HEK293T (cell line): ENCODE measurements around the gene SLC34A1.

Experiments used
- CTCF ChIA-PET: fragments of 350-600 bp; formaldehyde crosslinking; extraction: SDS; loops from one replicate; lab custom pipeline; 2021; ENCODE audit warnings: antibody characterized with exemption, inconsistent platforms; lab: Yijun Ruan, JAX
- POLR2A ChIA-PET: fragments of 350-600 bp; formaldehyde crosslinking; extraction: SDS; loops from one replicate; lab custom pipeline; 2020; ENCODE audit warnings: antibody characterized with exemption, inconsistent platforms; lab: Yijun Ruan, JAX
- DNase-seq: peaks from one replicate; pipeline ENCODE4 v3.0.0; 2012; ENCODE audit warnings: mixed read lengths; ENCODE audit errors: extremely low spot score
- ARNT ChIP-seq: fragments of 450-650 bp; IDR thresholded peaks from 2 replicates; pipeline ENCODE4 v1.6.1; 2017; ENCODE audit warnings: mild to moderate bottlenecking
- BHLHE40 ChIP-seq: fragments of 450-650 bp; IDR thresholded peaks from 2 replicates; pipeline ENCODE4 v1.6.1; 2016; ENCODE audit warnings: mild to moderate bottlenecking, moderate library complexity, borderline replicate concordance
- CTBP1 ChIP-seq: fragments of 450-650 bp; IDR thresholded peaks from 2 replicates; pipeline ENCODE4 v1.6.1; 2016; ENCODE audit warnings: borderline replicate concordance
- ELF4 ChIP-seq: fragments of 450-650 bp; IDR thresholded peaks from 2 replicates; pipeline ENCODE4 v1.6.1; 2017; ENCODE audit warnings: antibody characterized with exemption
- FOXA1 ChIP-seq: fragments of 450-650 bp; IDR thresholded peaks from 2 replicates; pipeline ENCODE4 v1.6.1; 2016; ENCODE audit warnings: mild to moderate bottlenecking
- FOXK2 ChIP-seq: fragments of 450-650 bp; IDR thresholded peaks from 2 replicates; pipeline ENCODE4 v1.6.1; 2016; ENCODE audit warnings: mild to moderate bottlenecking
- FOXM1 ChIP-seq: fragments of 450-650 bp; IDR thresholded peaks from 2 replicates; pipeline ENCODE4 v1.6.1; 2017; ENCODE audit warnings: mild to moderate bottlenecking, borderline replicate concordance
- HDGF ChIP-seq: fragments of 450-650 bp; IDR thresholded peaks from 2 replicates; pipeline ENCODE4 v1.6.1; 2017; ENCODE audit warnings: antibody characterized with exemption, borderline replicate concordance
- L3MBTL2 ChIP-seq: fragments of 450-650 bp; conservative IDR thresholded peaks from 2 replicates; pipeline ENCODE4 v1.6.1; 2016; ENCODE audit warnings: mild to moderate bottlenecking
- LEF1 ChIP-seq: fragments of 450-650 bp; IDR thresholded peaks from 2 replicates; pipeline ENCODE4 v1.6.1; 2017; ENCODE audit warnings: mild to moderate bottlenecking, borderline replicate concordance
- NFRKB ChIP-seq: fragments of 450-650 bp; IDR thresholded peaks from 2 replicates; pipeline ENCODE4 v1.6.1; 2016; ENCODE audit warnings: mild to moderate bottlenecking, moderate library complexity
- SP1 ChIP-seq: fragments of 450-650 bp; IDR thresholded peaks from 2 replicates; pipeline ENCODE4 v1.6.1; 2017
- SUZ12 ChIP-seq: fragments of 450-650 bp; IDR thresholded peaks from 2 replicates; pipeline ENCODE4 v1.6.1; 2016; ENCODE audit warnings: mild to moderate bottlenecking
- TARDBP ChIP-seq: fragments of 450-650 bp; IDR thresholded peaks from 2 replicates; pipeline ENCODE4 v1.6.1; 2016
- ZNF384 ChIP-seq: fragments of 450-650 bp; IDR thresholded peaks from 2 replicates; pipeline ENCODE4 v1.6.1; 2016
- TF ChIP-seq, protein P1 (sequence below): fragments of 450-650 bp; IDR thresholded peaks from 2 replicates; pipeline ENCODE4 v1.6.1; 2016

Gene SLC34A1

GRCh38 chr5:177369645-177370440, 14.4 kb upstream of the SLC34A1 start:
- ChIA-PET POLR2A (interaction anchor here (0.8 to 4.8 kb wide), 9 partner anchors 13 to 126 kb away, joined by 3 to 22 read pairs (median 4); partner anchors contain the start of genes LMAN2 and MXD3), CTCF (interaction anchor here (0.6 to 3.9 kb wide), 24 partner anchors 8 to 581 kb away, joined by 3 to 23 read pairs (median 4); partner anchors contain the start of genes GRK6 and RGS14)
- no peak for TF ChIP-seq BHLHE40
- TF ChIP-seq FOXM1: no peak
- TF ChIP-seq LEF1: no peak
- TF ChIP-seq SP1: no peak
- no peak for TF ChIP-seq FOXK2
- no peak for TF ChIP-seq HDGF
- TF ChIP-seq SUZ12: no peak
- no peak for TF ChIP-seq TARDBP
- TF ChIP-seq ZNF384: no peak
- TF ChIP-seq NFRKB: no peak
- TF ChIP-seq ELF4: no peak
- TF ChIP-seq, protein P1, sequence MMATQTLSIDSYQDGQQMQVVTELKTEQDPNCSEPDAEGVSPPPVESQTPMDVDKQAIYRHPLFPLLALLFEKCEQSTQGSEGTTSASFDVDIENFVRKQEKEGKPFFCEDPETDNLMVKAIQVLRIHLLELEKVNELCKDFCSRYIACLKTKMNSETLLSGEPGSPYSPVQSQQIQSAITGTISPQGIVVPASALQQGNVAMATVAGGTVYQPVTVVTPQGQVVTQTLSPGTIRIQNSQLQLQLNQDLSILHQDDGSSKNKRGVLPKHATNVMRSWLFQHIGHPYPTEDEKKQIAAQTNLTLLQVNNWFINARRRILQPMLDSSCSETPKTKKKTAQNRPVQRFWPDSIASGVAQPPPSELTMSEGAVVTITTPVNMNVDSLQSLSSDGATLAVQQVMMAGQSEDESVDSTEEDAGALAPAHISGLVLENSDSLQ: no peak
- no peak for DNase-seq

- DNase-seq: peak; percentile 97
- TF ChIP-seq SUZ12 (no peak), L3MBTL2 (peak; percentile 82)
- ChIA-PET POLR2A (interaction anchor here (0.7 to 4.8 kb wide), 10 partner anchors 12 to 137 kb away, joined by 3 to 22 read pairs (median 4); partner anchors contain the start of gene LMAN2), CTCF (interaction anchor here (0.6 to 3.9 kb wide), 23 partner anchors 8 to 582 kb away, joined by 3 to 23 read pairs (median 5); partner anchors contain the start of genes GRK6 and RGS14)
Measured at GRCh38 chr5:177370488-177371119, 13.6 kb upstream of the SLC34A1 start.

DNA sequence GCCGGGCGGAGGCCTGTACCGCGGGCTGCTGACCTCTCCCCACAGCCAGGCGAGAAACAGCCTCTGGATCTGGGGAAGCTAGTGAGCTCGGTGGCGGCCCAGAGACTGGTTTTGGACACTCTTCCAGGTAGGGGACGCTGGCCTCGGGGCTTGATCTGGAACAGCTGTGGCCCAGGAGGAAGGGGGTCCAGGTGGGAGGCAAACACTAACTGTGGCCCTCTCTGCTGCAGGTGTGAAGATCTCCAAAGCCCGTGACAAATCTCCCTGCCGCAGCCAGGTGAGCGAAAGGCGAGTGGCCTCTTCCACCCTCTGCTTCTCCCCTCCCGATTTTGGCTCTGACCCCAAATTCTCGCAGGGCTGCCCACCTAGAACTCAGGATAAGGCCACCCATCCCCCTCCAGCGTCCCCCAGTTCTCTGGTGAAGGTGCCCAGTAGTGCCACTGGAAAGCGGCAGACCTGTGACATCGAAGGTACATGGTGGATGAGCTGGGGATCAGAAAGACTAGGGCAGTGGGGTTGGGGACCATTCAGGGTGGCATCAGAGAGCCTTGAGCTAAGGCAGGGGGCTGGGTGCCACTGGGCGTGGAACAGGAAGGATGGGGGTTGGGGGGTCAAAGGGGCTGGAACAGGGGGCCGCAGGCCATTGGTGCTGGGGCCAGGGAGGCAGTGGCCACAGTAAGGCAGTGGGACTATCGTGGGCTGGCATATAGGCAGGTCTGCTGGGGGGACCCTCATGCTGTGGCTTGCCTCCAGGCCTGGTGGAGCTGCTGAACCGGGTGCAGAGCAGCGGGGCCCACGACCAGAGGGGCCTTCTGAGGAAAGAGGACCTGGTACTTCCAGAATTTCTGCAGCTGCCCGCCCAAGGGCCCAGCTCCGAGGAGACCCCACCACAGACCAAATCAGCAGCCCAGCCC, 12.9 kb upstream of the SLC34A1 start:
- ChIA-PET CTCF (interaction anchor here (0.6 to 3.9 kb wide), 20 partner anchors 8 to 122 kb away, joined by 3 to 23 read pairs (median 4); partner anchors contain the start of gene RGS14), POLR2A (interaction anchor here (0.7 to 4.8 kb wide), 10 partner anchors 11 to 137 kb away, joined by 3 to 22 read pairs (median 4); partner anchors contain the start of gene LMAN2)
- DNase-seq: no peak
- no peak for TF ChIP-seq LEF1

DNA sequence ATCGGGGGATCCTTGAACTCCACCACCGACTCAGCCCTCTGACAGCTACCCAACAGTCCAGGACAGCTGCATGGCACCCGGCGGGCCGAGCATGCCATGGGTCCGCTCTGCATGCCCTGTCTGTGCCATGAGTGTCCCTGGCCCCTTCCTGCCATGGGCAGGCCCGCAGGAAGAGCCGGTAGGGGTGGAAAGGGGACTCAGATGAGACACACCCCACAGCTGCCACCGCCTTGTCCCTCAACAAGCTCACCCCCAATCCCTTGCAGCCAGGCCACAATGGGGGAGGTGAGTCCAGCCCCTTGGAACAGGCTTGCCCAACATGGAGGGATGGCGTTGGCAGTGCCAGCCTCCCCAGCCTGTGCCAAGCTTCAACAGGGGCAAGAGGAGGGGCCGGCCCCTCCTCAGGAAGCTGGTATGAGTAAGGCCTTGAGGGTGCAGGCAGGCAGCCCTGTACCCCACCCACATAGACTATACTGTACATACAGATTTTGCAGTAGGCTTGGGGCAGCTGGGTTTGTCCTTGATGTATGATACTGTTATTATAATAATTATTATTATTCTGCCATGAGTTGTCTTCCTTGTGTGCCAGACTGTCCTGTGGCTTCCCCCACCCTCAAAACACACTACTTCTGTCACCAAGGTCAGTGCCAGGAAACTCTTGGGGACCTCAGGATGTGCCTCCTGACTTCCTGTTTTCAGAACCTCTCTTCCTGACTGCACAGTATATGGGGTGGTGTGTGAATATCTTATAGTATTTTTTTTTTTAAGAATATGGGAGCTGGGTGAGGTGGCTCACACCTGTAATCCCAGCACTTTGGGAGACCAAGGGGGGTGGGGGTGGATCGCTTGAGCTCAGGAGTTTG, 12.0 kb upstream of the SLC34A1 start:
- DNase-seq: no peak
- ChIA-PET POLR2A (interaction anchor here (1.8 to 4.8 kb wide), 2 partner anchors 11 to 20 kb away, joined by 4 to 22 read pairs; partner anchors contain the start of gene LMAN2), CTCF (interaction anchor here (1.0 to 3.9 kb wide), 5 partner anchors 7 to 83 kb away, joined by 3 to 23 read pairs (median 4); no protein-coding TSS in a partner anchor)
- TF ChIP-seq L3MBTL2 (no peak), FOXK2 (no peak), NFRKB (no peak), BHLHE40 (no peak), SUZ12 (no peak), CTBP1 (no peak), HDGF (no peak), FOXM1 (no peak), ZNF384 (no peak), ELF4 (no peak), FOXA1 (no peak), LEF1 (no peak), ARNT (no peak), SP1 (no peak), TARDBP (no peak)
- TF ChIP-seq, protein P1: no peak

GRCh38 chr5:177372910-177373309, 11.3 kb upstream of the SLC34A1 start:
- DNase-seq: no peak
- CTCF ChIA-PET: interaction anchor here (1.2 to 2.4 kb wide), 2 partner anchors 63 to 82 kb away, joined by 4 to 5 read pairs; no protein-coding TSS in a partner anchor
- POLR2A ChIA-PET: interaction anchor here (4.8 kb wide), 1 partner anchor 21 kb away, joined by 22 read pairs; the partner anchor contains the start of gene LMAN2
- TF ChIP-seq TARDBP (no peak), ZNF384 (no peak), FOXA1 (no peak), FOXM1 (no peak)
